ENCODE measurements around the gene POFUT2.

POFUT2 gene

GRCh38 chr21:45276596-45276995, 11.1 kb downstream of the POFUT2 start:
- Histone ChIP-seq H3K4me3 (ENCODE audit: low read length) (no peak overlapping the region), H3K9ac (ENCODE audit: low read depth, low read length) (no peak overlapping the region), H3K27me3 (ENCODE audit: insufficient read depth, low read length) (no peaks in the 10 kb centered on the region), H3K4me1 (ENCODE audit: insufficient read depth, low read length) (no peaks in the 10 kb centered on the region), H3K36me3 (ENCODE audit: insufficient read depth, low read length) (peaks cover 96% of the 10 kb centered on the region), H3K9me3 (ENCODE audit: insufficient read depth, low read depth, low read length) (0 out of 2 replicates have a peak, but pooled peaks cover 2% of the 10 kb centered on the region), H3K27ac (ENCODE audit: low read depth, low read length) (no peak overlapping the region)
- WGBS, result 96% methylated on average over 19 of the region's 19 CpGs

GRCh38 chr21:45270306-45270821, 17.3 kb downstream of the POFUT2 start:
- H3K4me1 ChIP-seq (ENCODE audit: insufficient read depth, low read length), result no peaks in the 10 kb centered on the region
- WGBS, result 96% methylated on average over 13 of the region's 13 CpGs
- peaks cover 85% of the 10 kb centered on the region for H3K36me3 ChIP-seq (ENCODE audit: insufficient read depth, low read length)
- no peak overlapping the region for H3K9ac ChIP-seq (ENCODE audit: low read depth, low read length)
- no peak overlapping the region for H3K27ac ChIP-seq (ENCODE audit: low read depth, low read length)
- H3K27me3 ChIP-seq (ENCODE audit: insufficient read depth, low read length), result no peaks in the 10 kb centered on the region
- peaks cover 8% of the 10 kb centered on the region; the same call in 1 of the 2 replicates for H3K9me3 ChIP-seq (ENCODE audit: insufficient read depth, low read depth, low read length)
- no peak overlapping the region for H3K4me3 ChIP-seq (ENCODE audit: low read length)

GRCh38 chr21:45269861-45270260, 17.8 kb downstream of the POFUT2 start:
- Histone ChIP-seq H3K36me3 (ENCODE audit: insufficient read depth, low read length) (peaks cover 85% of the 10 kb centered on the region), H3K27me3 (ENCODE audit: insufficient read depth, low read length) (no peaks in the 10 kb centered on the region), H3K4me3 (ENCODE audit: low read length) (no peak overlapping the region), H3K27ac (ENCODE audit: low read depth, low read length) (no peak overlapping the region), H3K9ac (ENCODE audit: low read depth, low read length) (no peak overlapping the region), H3K9me3 (ENCODE audit: insufficient read depth, low read depth, low read length) (peaks cover 8% of the 10 kb centered on the region; the same call in 1 of the 2 replicates), H3K4me1 (ENCODE audit: insufficient read depth, low read length) (no peaks in the 10 kb centered on the region)
- WGBS, result 93% methylated on average over 13 of the region's 13 CpGs

GRCh38 chr21:45267390-45267760, 20.3 kb downstream of the POFUT2 start:
- H3K36me3 ChIP-seq (ENCODE audit: insufficient read depth, low read length), result peaks cover 81% of the 10 kb centered on the region
- H3K4me3 ChIP-seq (ENCODE audit: low read length), result no peak overlapping the region
- H3K27ac ChIP-seq (ENCODE audit: low read depth, low read length), result no peak overlapping the region
- WGBS, result 94% methylated on average over 16 of the region's 16 CpGs
- peaks cover 8% of the 10 kb centered on the region; the same call in 1 of the 2 replicates for H3K9me3 ChIP-seq (ENCODE audit: insufficient read depth, low read depth, low read length)
- H3K27me3 ChIP-seq (ENCODE audit: insufficient read depth, low read length), result no peaks in the 10 kb centered on the region
- H3K9ac ChIP-seq (ENCODE audit: low read depth, low read length), result no peak overlapping the region
- H3K4me1 ChIP-seq (ENCODE audit: insufficient read depth, low read length), result no peaks in the 10 kb centered on the region

GRCh38 chr21:45266518-45267389, 20.9 kb downstream of the POFUT2 start:
- H3K27ac ChIP-seq (ENCODE audit: low read depth, low read length), result no peak overlapping the region
- H3K4me3 ChIP-seq (ENCODE audit: low read length), result no peak overlapping the region
- H3K4me1 ChIP-seq (ENCODE audit: insufficient read depth, low read length), result no peaks in the 10 kb centered on the region
- 95% methylated on average over 41 of the region's 41 CpGs for WGBS
- H3K27me3 ChIP-seq (ENCODE audit: insufficient read depth, low read length), result no peaks in the 10 kb centered on the region
- H3K9ac ChIP-seq (ENCODE audit: low read depth, low read length), result no peak overlapping the region
- H3K9me3 ChIP-seq (ENCODE audit: insufficient read depth, low read depth, low read length), result peaks cover 7% of the 10 kb centered on the region; the same call in 1 of the 2 replicates
- H3K36me3 ChIP-seq (ENCODE audit: insufficient read depth, low read length), result peaks cover 76% of the 10 kb centered on the region

- 96% methylated on average over 36 of the region's 36 CpGs for WGBS
These were observed 21.8 kb downstream of the POFUT2 start for GRCh38 chr21:45265721-45266517.

GRCh38 chr21:45264912-45265515, 22.7 kb downstream of the POFUT2 start:
- no peak overlapping the region for H3K4me3 ChIP-seq (ENCODE audit: low read length)
- peaks cover 59% of the 10 kb centered on the region for H3K36me3 ChIP-seq (ENCODE audit: insufficient read depth, low read length)
- no peaks in the 10 kb centered on the region for H3K27me3 ChIP-seq (ENCODE audit: insufficient read depth, low read length)
- H3K9me3 ChIP-seq (ENCODE audit: insufficient read depth, low read depth, low read length), result peaks cover 4% of the 10 kb centered on the region; the same call in 1 of the 2 replicates
- 96% methylated on average over 34 of the region's 34 CpGs for WGBS
- H3K27ac ChIP-seq (ENCODE audit: low read depth, low read length), result no peak overlapping the region
- H3K9ac ChIP-seq (ENCODE audit: low read depth, low read length), result no peak overlapping the region
- no peaks in the 10 kb centered on the region for H3K4me1 ChIP-seq (ENCODE audit: insufficient read depth, low read length)

More at GRCh38 chr21:45265721-45266517, 21.8 kb downstream of the POFUT2 start:
- H3K36me3 ChIP-seq (ENCODE audit: insufficient read depth, low read length), result peaks cover 68% of the 10 kb centered on the region
- H3K27me3 ChIP-seq (ENCODE audit: insufficient read depth, low read length), result no peaks in the 10 kb centered on the region
- no peak overlapping the region for H3K9ac ChIP-seq (ENCODE audit: low read depth, low read length)
- H3K27ac ChIP-seq (ENCODE audit: low read depth, low read length), result no peak overlapping the region
- H3K4me3 ChIP-seq (ENCODE audit: low read length), result no peak overlapping the region
- H3K9me3 ChIP-seq (ENCODE audit: insufficient read depth, low read depth, low read length), result peaks cover 5% of the 10 kb centered on the region; the same call in 1 of the 2 replicates
- no peaks in the 10 kb centered on the region for H3K4me1 ChIP-seq (ENCODE audit: insufficient read depth, low read length)

GRCh38 chr21:45264146-45264911, 23.4 kb downstream of the POFUT2 start:
- H3K27ac ChIP-seq (ENCODE audit: low read depth, low read length), result no peak overlapping the region
- peaks cover 53% of the 10 kb centered on the region for H3K36me3 ChIP-seq (ENCODE audit: insufficient read depth, low read length)
- H3K4me1 ChIP-seq (ENCODE audit: insufficient read depth, low read length), result no peaks in the 10 kb centered on the region
- WGBS, result 97% methylated on average over 23 of the region's 23 CpGs
- H3K9ac ChIP-seq (ENCODE audit: low read depth, low read length), result no peak overlapping the region
- no peaks in the 10 kb centered on the region for H3K9me3 ChIP-seq (ENCODE audit: insufficient read depth, low read depth, low read length)
- no peaks in the 10 kb centered on the region for H3K27me3 ChIP-seq (ENCODE audit: insufficient read depth, low read length)
- H3K4me3 ChIP-seq (ENCODE audit: low read length), result no peak overlapping the region

- H3K36me3 ChIP-seq (ENCODE audit: insufficient read depth, low read length), result peaks cover 53% of the 10 kb centered on the region
- WGBS, result 90% methylated on average over 6 of the region's 6 CpGs
These were observed 24.2 kb downstream of the POFUT2 start for GRCh38 chr21:45263534-45263933.

GRCh38 chr21:45262616-45263015, 25.1 kb downstream of the POFUT2 start:
- Histone ChIP-seq H3K27ac (ENCODE audit: low read depth, low read length) (no peak overlapping the region), H3K4me1 (ENCODE audit: insufficient read depth, low read length) (no peaks in the 10 kb centered on the region), H3K9ac (ENCODE audit: low read depth, low read length) (no peak overlapping the region), H3K27me3 (ENCODE audit: insufficient read depth, low read length) (no peaks in the 10 kb centered on the region), H3K36me3 (ENCODE audit: insufficient read depth, low read length) (peaks cover 50% of the 10 kb centered on the region), H3K4me3 (ENCODE audit: low read length) (no peak overlapping the region), H3K9me3 (ENCODE audit: insufficient read depth, low read depth, low read length) (no peaks in the 10 kb centered on the region)
- WGBS, result 96% methylated on average over 10 of the region's 11 CpGs

More at GRCh38 chr21:45263534-45263933, 24.2 kb downstream of the POFUT2 start:
- Histone ChIP-seq H3K9ac (ENCODE audit: low read depth, low read length) (no peak overlapping the region), H3K27me3 (ENCODE audit: insufficient read depth, low read length) (no peaks in the 10 kb centered on the region), H3K4me1 (ENCODE audit: insufficient read depth, low read length) (no peaks in the 10 kb centered on the region), H3K4me3 (ENCODE audit: low read length) (no peak overlapping the region), H3K27ac (ENCODE audit: low read depth, low read length) (no peak overlapping the region), H3K9me3 (ENCODE audit: insufficient read depth, low read depth, low read length) (no peaks in the 10 kb centered on the region)

Measured in HUES64 (cell line).